Activated CD8-positive, alpha-beta memory T cell treated with anti-CD3 and anti-CD28 coated beads, Interleukin-2, amount 10 ng/mL, durations not matched to agents 7 days and 5 days (primary cell): ENCODE measurements around the gene CCDC124. TPM values are rescaled to one million over a fixed set of nuclear protein-coding genes. Genes with fewer than 3 reads are reported as not detected.

Source experiments
- ATAC-seq: fragments of 150-1000 bp; cut with Tn5 transposase; one replicate; pipeline ENCODE4 v1.10.0; 2021; ENCODE audit warnings: moderate library complexity
- CTCF ChIA-PET: fragments of 350-600 bp; sonication (Branson Sonifier 250); formaldehyde crosslinking; loops from one replicate; lab custom pipeline; 2021; ENCODE audit warnings: antibody characterized with exemption; lab: Charles Lee
- DNase-seq: peaks from one replicate; pipeline ENCODE4 v3.0.0-alpha.2; 2020
- H3K27ac Mint-ChIP-seq: one replicate; pipeline ENCODE4 v1.8.0; 2021; ENCODE audit warnings: mild to moderate bottlenecking, mixed read lengths
- H3K27me3 Mint-ChIP-seq: one replicate; pipeline ENCODE4 v1.8.0; 2021; ENCODE audit warnings: mixed read lengths
- H3K36me3 Mint-ChIP-seq: one replicate; pipeline ENCODE4 v1.8.0; 2021; ENCODE audit warnings: mild to moderate bottlenecking, mixed read lengths
- H3K4me1 Mint-ChIP-seq: one replicate; pipeline ENCODE4 v1.8.0; 2021; ENCODE audit warnings: mixed read lengths
- H3K4me3 Mint-ChIP-seq: one replicate; pipeline ENCODE4 v1.8.0; 2021; ENCODE audit warnings: mild to moderate bottlenecking, moderate library complexity, mixed read lengths
- H3K9me3 Mint-ChIP-seq: one replicate; pipeline ENCODE4 v1.8.0; 2022; ENCODE audit warnings: low read depth, mixed read lengths
- total RNA-seq, 2 experiments: library from RNA; stranded (reverse); gene quantifications; one replicate each; pipeline ENCODE4 v1.2.3, GENCODE V29; 2021

CCDC124 gene
- total RNA-seq, 2 experiments from 2014 or later, result 83.8 to 101 TPM

DNA sequence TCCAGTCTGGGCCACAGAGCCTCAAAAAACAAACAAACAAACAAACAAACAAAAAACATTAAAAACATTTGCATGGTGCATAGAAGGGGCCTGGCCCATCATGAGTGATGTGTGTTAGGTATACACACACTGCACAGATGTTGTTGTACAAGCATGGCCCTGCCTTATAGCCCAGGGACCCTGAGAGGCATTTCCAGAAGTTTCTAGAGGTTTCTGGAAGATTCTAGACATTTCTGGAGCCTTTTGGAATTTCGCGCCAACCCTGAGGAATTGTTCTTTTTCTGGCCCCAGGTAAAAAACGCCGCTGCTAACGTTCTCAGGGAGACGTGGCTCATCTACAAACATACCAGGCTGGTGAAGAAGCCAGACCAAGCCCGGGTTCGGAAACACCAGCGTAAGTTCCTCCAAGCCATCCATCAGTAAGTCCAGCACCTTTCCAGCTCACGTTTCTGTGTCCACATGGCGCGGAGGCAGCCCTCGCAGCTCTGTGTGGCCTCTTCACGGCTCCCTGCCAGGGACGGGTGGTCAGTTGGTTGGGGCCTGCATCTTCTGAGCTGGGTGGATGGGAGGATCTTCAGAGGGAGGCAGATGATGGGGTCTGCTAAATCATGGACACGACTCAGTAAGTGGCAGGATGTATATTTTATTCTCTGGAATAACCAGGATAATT is 56.7 kb downstream of the CCDC124 start:
- peaks cover 1% of the 10 kb centered on the region for H3K27me3 Mint-ChIP-seq
- no peak overlapping the region for H3K4me3 Mint-ChIP-seq
- ATAC-seq (no peak), DNase-seq (no peak)
- CTCF ChIA-PET, result interaction anchor here (1.8 kb wide), 1 partner anchor 8 kb away, joined by 5 read pairs; no protein-coding TSS in a partner anchor
- no peak overlapping the region for H3K27ac Mint-ChIP-seq
- H3K9me3 Mint-ChIP-seq, result no peaks in the 10 kb centered on the region
- no peaks in the 10 kb centered on the region for H3K36me3 Mint-ChIP-seq
- no peaks in the 10 kb centered on the region for H3K4me1 Mint-ChIP-seq

DNA sequence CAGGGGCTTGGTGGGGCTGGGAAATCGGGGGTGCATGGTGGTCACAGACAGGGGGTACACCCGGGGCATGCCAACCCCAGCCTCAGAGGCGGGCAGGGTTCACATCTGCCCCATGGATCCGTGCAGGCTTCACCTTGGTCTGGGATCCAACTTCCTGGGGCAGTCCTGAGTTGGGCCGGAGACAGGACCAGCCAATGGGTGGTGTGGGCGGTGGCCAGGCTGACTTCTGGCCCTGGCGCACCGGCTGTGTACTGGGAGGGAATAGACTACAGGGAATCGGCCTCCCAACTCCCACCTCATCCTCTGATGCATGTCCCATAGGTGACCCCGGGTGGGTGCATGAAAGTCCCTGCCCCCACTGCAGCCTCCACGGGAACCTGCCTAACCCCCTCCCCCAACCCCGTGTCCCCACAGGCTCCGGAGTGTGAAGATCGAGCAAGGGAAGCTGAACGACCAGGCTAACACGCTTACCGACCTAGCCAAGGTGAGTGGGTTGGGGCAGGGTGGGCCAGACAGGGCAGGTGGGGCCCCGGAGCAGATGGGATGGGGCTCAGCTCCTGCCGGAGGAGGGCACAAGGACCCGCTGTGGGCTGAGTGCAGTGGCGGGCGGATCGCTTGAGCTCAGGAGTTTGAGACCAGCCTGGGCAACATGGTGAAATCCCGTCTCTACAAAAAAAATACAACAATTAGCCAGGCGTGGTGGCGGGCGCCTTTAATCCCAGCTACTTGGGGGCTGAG is 60.4 kb downstream of the CCDC124 start:
- Mint-ChIP-seq H3K9me3 (no peaks in the 10 kb centered on the region), H3K27ac (no peak overlapping the region), H3K36me3 (no peaks in the 10 kb centered on the region), H3K4me1 (peaks cover 2% of the 10 kb centered on the region), H3K4me3 (no peak overlapping the region), H3K27me3 (peaks cover 5% of the 10 kb centered on the region)
- DNase-seq (no peak), ATAC-seq (no peak)
- CTCF ChIA-PET, result interaction anchor here (1.1 to 12.0 kb wide), 7 partner anchors 14 to 134 kb away, joined by 4 to 301 read pairs (median 7); partner anchors contain the start of genes CCDC124, KCNN1 and RPL18A

Other genes with a start within 250 kb of the CCDC124 start
- under 1 TPM; 0.02 to 0.18 TPM for gene UNC13A, start 244.7 kb upstream of the CCDC124 start, total RNA-seq
- gene MAP1S, start 213.5 kb upstream of the CCDC124 start, total RNA-seq, result 10 to 100 TPM; 67.3 to 69.1 TPM
- gene FCHO1, start 181.5 kb upstream of the CCDC124 start, total RNA-seq, result 10 to 100 TPM; 58.4 to 70.6 TPM
- gene B3GNT3, start 137.9 kb upstream of the CCDC124 start, total RNA-seq, result not detected
- 1 to 10 TPM; 1.7 to 2.2 TPM for gene INSL3, start 111.5 kb upstream of the CCDC124 start, total RNA-seq
- gene JAK3, start 85.0 kb upstream of the CCDC124 start, total RNA-seq, result 100 to 1,000 TPM; 137 to 146 TPM
- 1,000 to 10,000 TPM; 1,945 to 2,182 TPM for gene RPL18A, start 73.1 kb upstream of the CCDC124 start, total RNA-seq
- gene SLC5A5, start 61.1 kb upstream of the CCDC124 start, total RNA-seq, result under 1 TPM; 0.59 to 0.73 TPM
- gene KCNN1, start 34.1 kb downstream of the CCDC124 start, total RNA-seq, result under 1 TPM in 1 of 2 experiments, not detected in 1; 0.21 TPM
- gene ARRDC2, start 75.2 kb downstream of the CCDC124 start, total RNA-seq, result 10 to 100 TPM; 35.3 to 45.2 TPM
- 10 to 100 TPM; 69.9 to 76.2 TPM for gene IL12RB1, start 153.9 kb downstream of the CCDC124 start, total RNA-seq
- gene MAST3, start 164.8 kb downstream of the CCDC124 start, total RNA-seq, result 10 to 100 TPM; 25.7 to 34.1 TPM
- gene PIK3R2, start 220.1 kb downstream of the CCDC124 start, total RNA-seq, result 10 to 100 TPM in 1 of 2 experiments, 1 to 10 TPM in 1; 8.0 to 11.2 TPM
- gene IFI30, start 240.8 kb downstream of the CCDC124 start, total RNA-seq, result 10 to 100 TPM; 57.1 to 66.2 TPM